Measurements from ENCODE around the gene RNLS. TPM values are rescaled to one million over a fixed set of nuclear protein-coding genes. Genes with fewer than 3 reads are reported as not detected.

Gene RNLS
- total RNA-seq, 2 experiments from 2014 or later, result 4.0 to 4.4 TPM

Other genes starting within 250 kb of the RNLS start
- gene LIPJ, start 3.4 kb upstream of the RNLS start, total RNA-seq, result not detected
- gene LIPF, start 81.1 kb upstream of the RNLS start, total RNA-seq, result not detected
- not detected for gene LIPK, start 122.9 kb upstream of the RNLS start, total RNA-seq
- gene LIPN, start 176.7 kb upstream of the RNLS start, total RNA-seq, result not detected
- not detected for gene LIPM, start 219.4 kb upstream of the RNLS start, total RNA-seq